PC-9 (cell line): ENCODE measurements around the gene ATP8B2.

Source experiments
- CTCF ChIP-seq: fragments of 200-600 bp; sonication (generic); conservative IDR thresholded peaks from 2 replicates; pipeline ENCODE4 v1.6.1; 2017; ENCODE audit warnings: mixed run types, antibody characterized with exemption, mild to moderate bottlenecking, moderate library complexity
- EZH2 ChIP-seq: fragments of 200-600 bp; sonication (generic); IDR thresholded peaks from 2 replicates; pipeline ENCODE4 v1.8.0; 2017; ENCODE audit warnings: antibody characterized with exemption, low read depth

DNA sequence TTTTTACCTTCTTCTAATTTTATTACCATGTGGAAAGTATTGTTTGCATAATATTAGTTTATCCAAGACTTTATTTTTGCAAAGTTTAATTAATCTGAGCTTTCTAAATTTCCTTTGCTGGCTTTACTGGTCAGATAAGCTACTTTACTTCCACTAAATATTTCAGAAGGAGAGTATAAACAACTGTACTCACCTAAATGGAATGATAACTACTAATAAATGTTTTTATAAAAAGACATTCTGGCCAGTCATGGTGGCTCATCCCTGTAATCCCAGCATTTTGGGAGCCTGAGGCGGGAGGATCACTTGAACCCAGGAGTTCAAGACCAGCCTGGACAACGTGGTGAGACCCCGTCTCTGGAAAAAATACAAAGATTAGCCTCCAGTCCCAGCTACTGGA lies 36.0 kb downstream of the ATP8B2 start:
- TF ChIP-seq CTCF (no peak), EZH2 (no peak)
